H1 (cell line): Measurements from ENCODE around the gene IL21R. TPM values are rescaled to one million over a fixed set of nuclear protein-coding genes. Genes with fewer than 3 reads are reported as not detected.
"Not testable (repeated sequence)": the region's sequence is repeated elsewhere in the genome, so short reads cannot be mapped to it uniquely, and the experiment has no call there.

Experiments used
- CTCF ChIA-PET: fragments of 300-600 bp; sonication (Branson Sonifier 250); formaldehyde crosslinking; loops from one replicate; lab custom pipeline; 2021; ENCODE audit not compliant: partially characterized antibody; lab: Charles Lee
- POLR2A ChIA-PET: fragments of 300-600 bp; sonication (Branson Sonifier 250); formaldehyde crosslinking; loops from one replicate; lab custom pipeline; 2021; ENCODE audit warnings: inconsistent platforms; ENCODE audit not compliant: partially characterized antibody; lab: Charles Lee
- DNase-seq, 2 experiments: peaks; one replicate each; pipeline versions ENCODE4 v3.0.0 to v3.0.0-alpha.2; 2010 to 2022; ENCODE audit warnings: low spot score in 2 of 2, low read depth in 1 of 2, mixed read lengths in 1 of 2
- FAIRE-seq: peaks from 2 replicates; lab custom pipeline; 2011; peaks lifted over from hg19 to GRCh38; lab: Jason Lieb, UNC
- H2AFZ ChIP-seq: 2 replicates; pipeline ENCODE4 v1.8.1; 2012; ENCODE audit warnings: low read length, inconsistent platforms
- H2AK5ac ChIP-seq: 2 replicates; pipeline ENCODE4 v1.6.1; 2013; ENCODE audit warnings: low read depth, low read length
- H2BK120ac ChIP-seq: replicated peaks from 2 replicates; pipeline ENCODE3; 2013; ENCODE audit warnings: low read depth, low read length, inconsistent platforms
- H2BK12ac ChIP-seq: 2 replicates; pipeline ENCODE4 v1.6.1; 2013; ENCODE audit warnings: low read depth, low read length
- H2BK15ac ChIP-seq: 2 replicates; pipeline ENCODE4 v1.6.1; 2013; ENCODE audit warnings: low read length
- H2BK20ac ChIP-seq: 2 replicates; pipeline ENCODE4 v1.6.1; 2013; ENCODE audit warnings: low read length
- H2BK5ac ChIP-seq: 2 replicates; pipeline ENCODE4 v1.6.1; 2013; ENCODE audit warnings: low read depth, low read length
- H3K14ac ChIP-seq: 2 replicates; pipeline ENCODE4 v1.6.1; 2013; ENCODE audit warnings: inconsistent platforms; ENCODE audit not compliant: insufficient read length
- H3K18ac ChIP-seq: 2 replicates; pipeline ENCODE4 v1.6.1; 2013; ENCODE audit warnings: low read length; ENCODE audit errors: extremely low read depth
- H3K23ac ChIP-seq: 2 replicates; pipeline ENCODE4 v1.6.1; 2013; ENCODE audit warnings: inconsistent platforms; ENCODE audit not compliant: insufficient read length
- H3K23me2 ChIP-seq: 2 replicates; pipeline ENCODE4 v1.6.1; 2013; ENCODE audit warnings: low read depth, low read length
- H3K27ac ChIP-seq: 2 replicates; pipeline ENCODE4 v1.6.1; 2011; ENCODE audit warnings: low read depth, low read length, inconsistent platforms
- H3K27me3 ChIP-seq, 4 experiments: replicated peaks in 1 of 4; 1 replicate in 1 of 4; 2 replicates in 3 of 4; pipeline versions ENCODE4 v1.6.1 to v1.8.1; 2011 to 2013; ENCODE audit warnings: low read length in 3 of 4, mild to moderate bottlenecking in 3 of 4, inconsistent platforms in 2 of 4, mixed read lengths in 2 of 4, moderate library complexity in 1 of 4; ENCODE audit not compliant: control insufficient read depth in 3 of 4, insufficient read depth in 3 of 4; ENCODE audit errors: extremely low read depth in 1 of 4
- H3K36me3 ChIP-seq, 4 experiments: 2 replicates each; pipeline versions ENCODE4 v1.6.1 to v1.8.1; 2011 to 2013; ENCODE audit warnings: mild to moderate bottlenecking in 4 of 4, low read length in 3 of 4, moderate library complexity in 2 of 4, control low read depth in 1 of 4, inconsistent platforms in 1 of 4; ENCODE audit not compliant: insufficient read depth in 4 of 4, control insufficient read depth in 2 of 4
- H3K4ac ChIP-seq: replicated peaks from 2 replicates; pipeline ENCODE3; 2013; ENCODE audit warnings: low read length, low read depth, mixed read lengths, inconsistent platforms; ENCODE audit not compliant: insufficient read length
- H3K4me1 ChIP-seq, 4 experiments: replicated peaks in 1 of 4; 1 replicate in 1 of 4; 2 replicates in 3 of 4; pipeline versions ENCODE4 v1.6.1 to v1.8.1; 2011 to 2013; ENCODE audit warnings: low read length in 3 of 4, inconsistent platforms in 2 of 4, mixed read lengths in 1 of 4; ENCODE audit not compliant: insufficient read depth in 4 of 4, control insufficient read depth in 3 of 4
- H3K4me2 ChIP-seq, 2 experiments: 2 replicates each; pipeline versions ENCODE4 v1.6.1 to v1.8.1; 2011 to 2013; ENCODE audit warnings: low read depth in 2 of 2, low read length in 2 of 2, control low read depth in 1 of 2, inconsistent platforms in 1 of 2, mild to moderate bottlenecking in 1 of 2; ENCODE audit not compliant: insufficient read depth in 1 of 2
- H3K4me3 ChIP-seq, 4 experiments: fragments of 200-600, 300-600 bp in 1 of 4; sonication (generic), shearing (Covaris generic), sonication (Bioruptor Twin) in 1 of 4; 2 replicates each; pipeline versions ENCODE4 v1.5.1 to v1.8.1; 2011 to 2016; ENCODE audit warnings: low read length in 4 of 4, low read depth in 3 of 4, control low read depth in 2 of 4, inconsistent platforms in 2 of 4, mild to moderate bottlenecking in 2 of 4, mixed read lengths in 1 of 4, moderate library complexity in 1 of 4; ENCODE audit not compliant: insufficient read depth in 2 of 4; ENCODE audit errors: extremely low read depth in 1 of 4
- H3K56ac ChIP-seq: replicated peaks from 2 replicates; pipeline ENCODE3; 2013; ENCODE audit warnings: low read depth, mild to moderate bottlenecking, mixed read lengths, low read length, inconsistent platforms; ENCODE audit not compliant: insufficient read length
- H3K79me1 ChIP-seq: 2 replicates; pipeline ENCODE4 v1.6.1; 2013; ENCODE audit warnings: low read depth, low read length, control low read depth
- H3K79me2 ChIP-seq, 2 experiments: 2 replicates each; pipeline versions ENCODE4 v1.6.1 to v1.8.1; 2012 to 2013; ENCODE audit warnings: low read length in 2 of 2, mild to moderate bottlenecking in 2 of 2, inconsistent platforms in 1 of 2; ENCODE audit not compliant: insufficient read depth in 2 of 2, control insufficient read depth in 1 of 2
- H3K9ac ChIP-seq, 4 experiments: replicated peaks in 1 of 4; 1 replicate in 1 of 4; 2 replicates in 3 of 4; pipeline versions ENCODE4 v1.6.1 to v1.8.1; 2011 to 2013; ENCODE audit warnings: low read depth in 3 of 4, low read length in 3 of 4, control low read depth in 2 of 4, mild to moderate bottlenecking in 2 of 4, moderate library complexity in 2 of 4, inconsistent platforms in 1 of 4; ENCODE audit errors: extremely low read depth in 1 of 4
- H3K9me3 ChIP-seq, 2 experiments: 2 replicates each; pipeline versions ENCODE4 v1.6.1 to v1.8.1; 2012 to 2013; ENCODE audit warnings: mild to moderate bottlenecking in 2 of 2, moderate library complexity in 2 of 2, control low read depth in 1 of 2, inconsistent platforms in 1 of 2, low read depth in 1 of 2, low read length in 1 of 2, mixed read lengths in 1 of 2; ENCODE audit not compliant: insufficient read depth in 2 of 2
- H4K20me1 ChIP-seq, 2 experiments: replicated peaks in 1 of 2; 2 replicates each; pipeline versions ENCODE3 to v1.8.1; 2011 to 2013; ENCODE audit warnings: inconsistent platforms in 2 of 2, low read length in 2 of 2, mild to moderate bottlenecking in 1 of 2; ENCODE audit not compliant: insufficient read depth in 2 of 2, control insufficient read depth in 1 of 2
- H4K5ac ChIP-seq: 2 replicates; pipeline ENCODE4 v1.6.1; 2013; ENCODE audit warnings: low read length, low read depth, mixed read lengths, inconsistent platforms; ENCODE audit not compliant: insufficient read length
- H4K8ac ChIP-seq: 2 replicates; pipeline ENCODE4 v1.8.0; 2013; ENCODE audit warnings: mild to moderate bottlenecking, moderate library complexity, low read length, inconsistent platforms; ENCODE audit not compliant: insufficient read depth; ENCODE audit errors: extremely low read depth
- H4K91ac ChIP-seq: replicated peaks from 2 replicates; pipeline ENCODE3; 2013; ENCODE audit warnings: low read length, mixed read lengths, inconsistent platforms; ENCODE audit not compliant: insufficient read length
- WGBS, 2 experiments: shearing (Covaris generic) in 1 of 2; methylation state at CpG; one replicate each; pipeline versions ENCODE4 v1.1.6 to v1.1.7; 2013 to 2015; ENCODE audit warnings: low lambda C conversion rate in 2 of 2, mixed read lengths in 2 of 2, inconsistent platforms in 1 of 2, low coverage in 1 of 2, missing lambda C conversion rate in 1 of 2; ENCODE audit not compliant: insufficient replicate concordance in 2 of 2, insufficient coverage in 1 of 2, insufficient read length in 1 of 2; ENCODE audit errors: extremely low coverage in 1 of 2, missing lambda C conversion rate in 1 of 2; 5-methylcytosine and 5-hydroxymethylcytosine counted together
- polyA plus RNA-seq, 7 experiments: library from polyadenylated mRNA; depleted of rRNA in 3 of 7; stranded (reverse) in 5 of 7; unstranded in 2 of 7; fragments of >200 nt in 5 of 7; fragments of 200-250 nt in 2 of 7; gene quantifications; 1 replicate in 5 of 7; 2 replicates in 1 of 7; 4 replicates in 1 of 7; pipeline versions ENCODE4 v1.2.1 to v1.2.3, GENCODE V29; 2011 to 2013; ENCODE audit warnings: missing spikeins in 2 of 7, mixed read lengths in 2 of 7
- total RNA-seq: library from RNA; stranded (reverse); fragmentation: NEBNext Ultra II Directional; extraction: Animal tissue kit (Norgen Biotek cat#: 25700); gene quantifications from 2 replicates; pipeline ENCODE4 v1.2.1, GENCODE V29; 2021

The IL21R gene
- total and polyA plus RNA-seq, 2 of the 8 experiments (the other 6 are each of a cell fraction or from before 2014, with no cell fraction given), result 0.34 to 0.70 TPM

GRCh38 chr16:27409958-27410357, 8.0 kb downstream of the IL21R start:
- H2AFZ ChIP-seq, H4K5ac ChIP-seq, POLR2A ChIA-PET, H3K4ac ChIP-seq, CTCF ChIA-PET, H4K8ac ChIP-seq, H2AK5ac ChIP-seq, H3K9ac ChIP-seq, H3K27ac ChIP-seq, H2BK20ac ChIP-seq, H4K20me1 ChIP-seq, H3K4me3 ChIP-seq, H3K18ac ChIP-seq, H3K23me2 ChIP-seq, H3K14ac ChIP-seq, H3K23ac ChIP-seq, H2BK5ac ChIP-seq, H3K4me1 ChIP-seq, FAIRE-seq, H3K79me2 ChIP-seq, H3K4me2 ChIP-seq, H3K56ac ChIP-seq, DNase-seq, H2BK120ac ChIP-seq, H2BK12ac ChIP-seq, H3K27me3 ChIP-seq, H2BK15ac ChIP-seq, H4K91ac ChIP-seq, H3K36me3 ChIP-seq, H3K9me3 ChIP-seq, H3K79me1 ChIP-seq: not testable (repeated sequence)
- WGBS, 2 experiments, result 95% methylated on average over 2 of the region's 2 CpGs; no CpG with 5 or more reads in 1 of the 2 experiments
